Neutrophil (primary cell): ENCODE measurements around the gene TSPAN9.

Source experiments
- H3K27ac ChIP-seq: fragments of 200-600 bp; sonication (generic); 2 replicates; pipeline ENCODE4 v1.5.1; 2016; ENCODE audit warnings: mild to moderate bottlenecking, moderate library complexity
- H3K27me3 ChIP-seq: fragments of 200-600 bp; sonication (generic); 2 replicates; pipeline ENCODE4 v1.6.0; 2016; ENCODE audit warnings: mild to moderate bottlenecking
- H3K36me3 ChIP-seq: fragments of 200-600 bp; sonication (generic); 2 replicates; pipeline ENCODE4 v1.5.1; 2017
- H3K4me1 ChIP-seq, 2 experiments: fragments of 200-600 bp in 1 of 2; sonication (generic) in 1 of 2; 1 replicate in 1 of 2; 2 replicates in 1 of 2; pipeline versions ENCODE4 v1.5.1 to v1.6.1; 2013 to 2016; ENCODE audit warnings: low read depth in 1 of 2, low read length in 1 of 2, mild to moderate bottlenecking in 1 of 2, moderate library complexity in 1 of 2; ENCODE audit not compliant: control insufficient read depth in 1 of 2, insufficient read depth in 1 of 2
- H3K4me3 ChIP-seq, 2 experiments: fragments of 200-600 bp in 1 of 2; sonication (generic) in 1 of 2; 1 replicate in 1 of 2; 2 replicates in 1 of 2; pipeline ENCODE4 v1.5.1; 2013 to 2016; ENCODE audit warnings: low read depth in 1 of 2, low read length in 1 of 2, mild to moderate bottlenecking in 1 of 2, moderate library complexity in 1 of 2
- H3K9me3 ChIP-seq: fragments of 200-600 bp; sonication (generic); 2 replicates; pipeline ENCODE4 v1.5.1; 2016
- TF ChIP-seq, protein P1 (sequence below): fragments of 200-600 bp; sonication (generic); IDR thresholded peaks from 2 replicates; pipeline ENCODE4 v1.5.1; 2016; ENCODE audit warnings: antibody characterized with exemption

Gene TSPAN9

DNA sequence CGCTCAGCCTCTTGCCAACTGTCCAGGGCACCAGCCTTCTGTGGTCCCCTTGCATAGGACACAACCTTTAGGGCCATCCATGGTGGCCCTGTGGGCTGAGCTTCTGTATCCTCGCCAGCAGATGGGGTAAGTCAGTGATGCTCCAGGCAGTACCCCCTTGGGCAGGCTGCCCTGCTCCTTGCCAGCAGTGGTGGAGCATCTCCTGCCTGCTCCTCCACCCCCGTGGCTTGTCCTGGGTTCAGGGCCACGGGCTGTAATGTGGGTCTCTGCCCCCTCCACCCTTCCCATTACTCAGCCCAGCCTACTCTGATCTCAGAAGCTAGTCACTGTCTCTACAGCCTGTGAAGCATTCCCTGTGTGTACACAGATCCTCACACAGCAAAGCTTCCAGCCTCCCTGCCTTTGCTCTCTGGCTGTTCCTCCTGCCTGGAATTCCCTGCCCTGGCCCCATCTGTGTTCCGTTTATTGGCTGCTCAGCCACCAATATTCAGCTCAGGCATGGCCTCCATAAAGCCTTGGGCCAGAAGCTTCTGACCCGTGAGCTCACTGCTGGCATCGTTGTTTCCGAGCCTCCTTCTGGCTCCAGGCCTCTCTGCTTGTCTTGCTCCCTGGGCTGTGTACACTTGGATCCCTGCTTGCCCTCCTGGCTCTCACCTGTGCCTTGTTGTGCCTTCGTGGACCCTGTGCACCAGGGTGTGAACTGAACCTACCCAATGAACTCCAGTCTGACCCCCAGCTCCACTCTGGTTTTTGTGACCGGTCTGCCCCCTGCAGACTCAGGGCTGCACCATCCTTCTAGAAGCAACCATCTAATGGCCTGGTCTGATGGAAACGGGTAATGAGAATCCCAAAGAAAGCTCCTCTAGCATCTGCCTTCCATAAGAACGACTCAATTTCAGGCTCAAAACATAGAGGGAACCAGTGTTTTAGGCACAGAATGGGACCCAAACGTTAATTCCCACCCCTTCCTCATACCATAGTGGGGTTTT is 236.8 kb downstream of the TSPAN9 start:
- Histone ChIP-seq H3K27me3 (peaks cover 17% of the 10 kb centered on the region), H3K27ac (no peak overlapping the region)
- TF ChIP-seq, protein P1, sequence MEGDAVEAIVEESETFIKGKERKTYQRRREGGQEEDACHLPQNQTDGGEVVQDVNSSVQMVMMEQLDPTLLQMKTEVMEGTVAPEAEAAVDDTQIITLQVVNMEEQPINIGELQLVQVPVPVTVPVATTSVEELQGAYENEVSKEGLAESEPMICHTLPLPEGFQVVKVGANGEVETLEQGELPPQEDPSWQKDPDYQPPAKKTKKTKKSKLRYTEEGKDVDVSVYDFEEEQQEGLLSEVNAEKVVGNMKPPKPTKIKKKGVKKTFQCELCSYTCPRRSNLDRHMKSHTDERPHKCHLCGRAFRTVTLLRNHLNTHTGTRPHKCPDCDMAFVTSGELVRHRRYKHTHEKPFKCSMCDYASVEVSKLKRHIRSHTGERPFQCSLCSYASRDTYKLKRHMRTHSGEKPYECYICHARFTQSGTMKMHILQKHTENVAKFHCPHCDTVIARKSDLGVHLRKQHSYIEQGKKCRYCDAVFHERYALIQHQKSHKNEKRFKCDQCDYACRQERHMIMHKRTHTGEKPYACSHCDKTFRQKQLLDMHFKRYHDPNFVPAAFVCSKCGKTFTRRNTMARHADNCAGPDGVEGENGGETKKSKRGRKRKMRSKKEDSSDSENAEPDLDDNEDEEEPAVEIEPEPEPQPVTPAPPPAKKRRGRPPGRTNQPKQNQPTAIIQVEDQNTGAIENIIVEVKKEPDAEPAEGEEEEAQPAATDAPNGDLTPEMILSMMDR: no peak

GRCh38 chr12:3315201-3315661 is 238.1 kb downstream of the TSPAN9 start:
- Histone ChIP-seq H3K27me3 (peaks cover 17% of the 10 kb centered on the region), H3K4me1 (no peaks in the 10 kb centered on the region), H3K27ac (no peak overlapping the region), H3K4me3 (no peak overlapping the region), H3K36me3 (no peaks in the 10 kb centered on the region), H3K9me3 (no peaks in the 10 kb centered on the region)
- TF ChIP-seq, protein P1: no peak

More for the DNA sequence above, 236.8 kb downstream of the TSPAN9 start:
- no peaks in the 10 kb centered on the region for H3K9me3 ChIP-seq
- H3K4me3 ChIP-seq: no peak overlapping the region
- H3K36me3 ChIP-seq: no peaks in the 10 kb centered on the region
- no peaks in the 10 kb centered on the region for H3K4me1 ChIP-seq

- Histone ChIP-seq H3K9me3 (no peaks in the 10 kb centered on the region), H3K36me3 (no peaks in the 10 kb centered on the region), H3K4me1 (no peaks in the 10 kb centered on the region), H3K27me3 (peaks cover 17% of the 10 kb centered on the region), H3K27ac (no peak overlapping the region), H3K4me3 (no peak overlapping the region)
- TF ChIP-seq, protein P1: no peak
Measured at GRCh38 chr12:3316776-3317480, 239.7 kb downstream of the TSPAN9 start.

DNA sequence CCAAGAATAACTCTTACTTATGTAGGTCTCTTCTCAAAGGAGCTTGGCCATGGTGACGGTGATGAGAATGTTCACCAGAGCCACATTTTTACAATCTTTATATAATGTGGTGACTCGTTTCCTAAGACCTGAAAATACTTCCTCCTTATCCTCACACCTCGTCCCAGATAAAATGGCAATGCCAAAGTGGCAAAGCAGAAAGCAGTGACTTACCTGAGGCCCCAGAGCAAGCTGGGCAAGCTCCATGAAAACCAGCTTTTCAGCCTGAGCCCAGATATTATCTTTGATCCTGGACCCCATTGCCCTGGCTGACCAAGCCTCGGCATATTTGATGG is 240.3 kb downstream of the TSPAN9 start:
- Histone ChIP-seq H3K36me3 (no peaks in the 10 kb centered on the region), H3K27me3 (peaks cover 17% of the 10 kb centered on the region), H3K4me3 (no peak overlapping the region), H3K9me3 (no peaks in the 10 kb centered on the region), H3K27ac (no peak overlapping the region), H3K4me1 (no peaks in the 10 kb centered on the region)
- TF ChIP-seq, protein P1: no peak

DNA sequence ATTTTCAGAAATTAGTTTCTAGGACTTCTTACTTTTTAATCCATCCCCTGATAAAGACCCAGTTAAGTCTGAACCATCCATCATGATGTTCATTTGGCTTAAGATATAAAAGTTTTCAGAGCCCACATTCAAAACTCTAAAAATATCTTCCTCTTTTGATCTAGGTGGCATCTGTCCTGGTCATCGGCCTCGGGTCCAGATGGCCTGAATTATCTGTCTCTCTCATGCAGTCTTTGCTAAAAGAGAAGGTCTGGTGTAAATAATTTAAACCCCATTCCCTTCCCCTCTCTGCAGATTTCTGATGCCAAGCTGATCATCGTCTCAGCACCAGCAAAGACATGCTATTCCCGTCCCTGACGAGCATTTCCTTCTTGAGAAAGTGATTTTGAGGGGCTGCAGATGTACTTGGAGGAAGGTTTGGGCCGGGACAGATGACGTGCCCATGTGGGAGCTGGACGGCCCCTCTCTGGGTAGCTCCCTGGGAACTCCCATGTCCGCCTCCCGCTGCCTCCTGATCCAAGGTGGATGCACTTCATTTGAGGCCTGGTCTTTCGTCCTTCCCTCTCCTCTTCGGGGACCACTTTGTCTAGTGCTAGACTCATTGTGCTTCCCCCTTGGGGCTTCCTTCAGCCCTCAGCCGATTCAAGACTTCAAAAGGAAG is 240.8 kb downstream of the TSPAN9 start:
- TF ChIP-seq, protein P1: no peak
- H3K27me3 ChIP-seq: peaks cover 12% of the 10 kb centered on the region
- no peaks in the 10 kb centered on the region for H3K36me3 ChIP-seq
- H3K27ac ChIP-seq: no peak overlapping the region
- H3K4me1 ChIP-seq: no peaks in the 10 kb centered on the region
- H3K9me3 ChIP-seq: no peaks in the 10 kb centered on the region
- H3K4me3 ChIP-seq: no peak overlapping the region
